Measurements from ENCODE around the gene TMEM14A. TPM values are rescaled to one million over a fixed set of nuclear protein-coding genes. Genes with fewer than 3 reads are reported as not detected.
A peak's percentile ranks its signal among the peaks of the same experiment; 100 is the strongest.

Gene TMEM14A, protein sequence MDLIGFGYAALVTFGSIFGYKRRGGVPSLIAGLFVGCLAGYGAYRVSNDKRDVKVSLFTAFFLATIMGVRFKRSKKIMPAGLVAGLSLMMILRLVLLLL
- 58.5 and 61.2 TPM in 2 replicates for total RNA-seq (2014; rRNA removed; shearing (Covaris generic))
- polyA plus RNA-seq (2015; cell fraction: cytosol; rRNA removed) = 38.8 and 44.0 TPM in 2 replicates
- polyA plus RNA-seq (2015; cell fraction: nucleus; rRNA removed) = 23.3 and 28.5 TPM in 2 replicates

DNA sequence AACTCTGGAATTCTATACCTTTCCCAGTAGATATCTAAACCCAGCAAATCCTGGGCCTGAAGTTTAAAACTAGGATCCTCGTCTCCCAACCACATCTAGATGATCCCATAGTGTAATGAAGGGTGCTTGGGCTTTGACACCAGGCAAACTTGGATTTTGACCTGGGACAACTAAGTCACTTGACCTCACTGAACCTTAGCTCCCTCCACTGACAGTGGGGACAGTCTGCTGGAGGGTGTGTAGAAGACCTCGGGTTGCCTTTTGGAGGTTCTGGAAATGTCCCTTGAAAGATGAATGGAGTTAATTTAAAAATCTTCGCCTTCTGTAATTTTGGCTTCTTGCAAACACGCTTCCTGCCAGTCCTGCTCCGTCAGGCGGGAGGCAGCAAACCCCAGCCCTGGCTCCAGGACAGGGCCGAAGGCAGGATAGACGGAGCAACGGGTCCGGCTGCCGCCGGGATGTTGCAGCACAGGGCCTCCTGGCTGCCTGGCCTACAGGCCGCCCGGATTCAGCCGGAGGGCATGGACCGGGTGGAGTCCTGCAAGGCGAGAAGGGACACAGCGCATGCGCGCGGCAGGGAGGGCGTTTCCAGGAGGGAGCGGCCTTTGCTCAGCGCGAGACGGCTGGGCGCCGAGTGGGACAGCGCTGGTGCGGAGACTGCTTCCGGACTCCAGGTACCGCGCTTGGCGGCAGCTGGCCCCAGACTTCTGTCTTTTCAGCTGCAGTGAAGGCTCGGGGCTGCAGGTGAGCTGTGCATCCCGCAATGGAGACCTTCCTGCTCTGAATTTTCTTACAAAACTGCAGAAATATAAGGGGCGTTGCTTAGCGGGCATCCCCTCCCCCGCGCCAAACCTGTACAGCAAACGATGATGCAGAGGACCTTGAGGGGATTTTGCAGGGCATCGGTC is at the start of gene TMEM14A:
TMEM14A (plus strand) TSS at position 612 of the 908 bp plus-strand sequence. CDS start 5,990 bp downstream, outside the sequence.
- DNase-seq (ENCODE audit: low read depth, low spot score) = peak; percentile 94
- in situ Hi-C loops (cut with HindIII; ENCODE audit: low pct_unique_long_range_greater_than_20kb, low sequenced_read_pairs) = loop anchor here (25.0 kb wide), 1 partner anchor 258 kb away; the partner anchor contains the start of gene EFHC1

DNA sequence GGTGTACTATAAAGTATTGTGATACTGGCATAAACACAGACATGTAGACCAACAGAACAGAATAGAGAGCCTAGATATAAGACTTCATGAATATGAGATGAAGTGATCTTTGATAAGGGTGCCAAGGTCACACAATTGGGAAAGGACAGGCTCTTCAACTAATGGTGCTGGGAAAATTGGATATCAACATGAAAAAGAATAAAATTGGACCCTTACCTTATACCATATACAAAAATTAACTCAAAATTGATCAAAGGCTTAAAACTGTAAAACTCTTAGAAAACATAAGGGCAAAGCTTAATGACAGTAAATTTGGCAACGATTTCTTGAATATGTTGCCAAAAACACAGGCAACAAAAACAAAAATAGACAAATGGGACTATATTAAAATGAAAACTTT is 49.3 kb upstream of the TMEM14A start:
- in situ Hi-C loops (cut with HindIII; ENCODE audit: low pct_unique_long_range_greater_than_20kb, low sequenced_read_pairs) = no loop called here
- no peak for DNase-seq (ENCODE audit: low read depth, low spot score)

DNA sequence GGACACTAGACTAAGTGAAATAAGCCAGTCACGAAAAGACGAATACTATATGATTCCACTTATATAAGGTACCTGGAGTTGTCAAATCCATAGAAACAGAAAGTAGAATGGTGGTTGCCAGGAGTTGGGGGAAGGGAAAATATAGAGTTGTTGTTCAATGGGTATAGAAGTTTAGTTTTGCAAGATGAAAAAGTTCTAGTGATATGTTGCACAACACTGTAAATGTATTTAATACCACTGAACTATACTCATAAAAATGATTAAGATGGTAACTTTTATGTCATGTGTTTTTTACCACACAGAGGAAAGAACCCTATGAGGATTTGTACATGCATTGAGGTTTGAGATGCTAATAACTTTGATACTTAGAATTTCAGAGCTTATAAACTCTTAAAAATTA is 48.1 kb upstream of the TMEM14A start:
- in situ Hi-C loops (cut with HindIII; ENCODE audit: low pct_unique_long_range_greater_than_20kb, low sequenced_read_pairs) = no loop called here
- DNase-seq (ENCODE audit: low read depth, low spot score) = no peak

DNA sequence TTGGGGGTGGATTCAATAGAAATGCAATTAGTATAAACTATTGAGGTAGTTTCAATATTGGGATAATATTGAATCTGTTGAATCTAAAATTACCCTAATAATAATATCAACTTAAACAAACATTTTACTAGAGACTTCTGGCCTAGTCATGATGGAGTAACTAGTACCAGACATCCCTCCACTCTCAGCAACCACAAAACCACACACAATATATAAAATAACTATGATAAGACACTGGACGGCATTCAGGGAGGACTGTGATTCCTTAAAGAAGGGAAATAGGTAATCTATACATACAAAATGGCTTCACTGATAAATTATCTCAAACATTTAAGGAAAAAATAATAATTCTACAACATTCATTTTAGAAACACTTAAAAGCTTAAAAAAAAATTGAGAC is 38.9 kb upstream of the TMEM14A start:
- in situ Hi-C loops (cut with HindIII; ENCODE audit: low pct_unique_long_range_greater_than_20kb, low sequenced_read_pairs) = no loop called here
- DNase-seq (ENCODE audit: low read depth, low spot score) = no peak

DNA sequence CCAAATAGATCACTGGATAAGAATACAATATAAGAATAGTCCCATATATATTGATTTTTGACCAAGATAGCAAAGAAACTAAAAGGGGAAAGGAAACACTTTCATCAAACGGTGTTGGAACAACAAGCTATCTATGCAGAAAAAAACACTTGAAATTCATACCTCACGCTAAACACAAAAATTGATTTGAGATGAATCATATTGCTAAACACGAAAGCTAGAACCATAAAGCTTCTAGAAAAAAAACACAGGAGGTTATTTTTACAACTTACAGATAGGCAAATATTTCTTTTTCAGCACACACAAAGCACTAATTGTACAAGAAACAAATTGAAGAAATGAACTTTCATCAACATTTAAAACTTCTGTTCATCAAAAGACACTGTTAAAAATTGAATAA is 36.7 kb upstream of the TMEM14A start:
- in situ Hi-C loops (cut with HindIII; ENCODE audit: low pct_unique_long_range_greater_than_20kb, low sequenced_read_pairs) = no loop called here
- peak; percentile 28 for DNase-seq (ENCODE audit: low read depth, low spot score)

DNA sequence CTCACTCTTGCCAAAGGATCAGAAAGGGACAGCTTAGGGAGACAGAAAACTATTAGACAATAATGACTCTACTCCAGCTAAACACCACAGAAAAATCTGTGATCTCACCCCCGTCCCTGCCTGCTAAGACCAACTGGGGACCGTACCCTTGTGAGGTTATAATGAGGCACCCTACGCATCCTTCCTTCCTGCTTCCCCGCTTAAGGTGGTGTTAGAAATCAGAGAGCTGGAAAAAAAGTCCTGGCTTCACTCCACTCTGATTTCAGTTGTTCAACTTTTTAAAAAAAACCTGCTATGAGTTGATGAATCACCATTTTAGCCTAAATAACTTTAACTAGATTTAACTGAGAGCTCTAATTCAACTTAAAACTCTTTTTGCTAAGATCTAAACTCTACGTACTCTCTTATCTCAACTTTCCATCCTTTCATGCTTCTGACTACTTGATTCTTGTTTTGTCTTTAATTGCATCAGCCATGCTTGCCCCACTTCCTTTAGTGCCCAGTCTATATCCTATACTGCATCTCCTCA is 35.8 kb upstream of the TMEM14A start:
- in situ Hi-C loops (cut with HindIII; ENCODE audit: low pct_unique_long_range_greater_than_20kb, low sequenced_read_pairs) = no loop called here
- DNase-seq (ENCODE audit: low read depth, low spot score) = no peak

DNA sequence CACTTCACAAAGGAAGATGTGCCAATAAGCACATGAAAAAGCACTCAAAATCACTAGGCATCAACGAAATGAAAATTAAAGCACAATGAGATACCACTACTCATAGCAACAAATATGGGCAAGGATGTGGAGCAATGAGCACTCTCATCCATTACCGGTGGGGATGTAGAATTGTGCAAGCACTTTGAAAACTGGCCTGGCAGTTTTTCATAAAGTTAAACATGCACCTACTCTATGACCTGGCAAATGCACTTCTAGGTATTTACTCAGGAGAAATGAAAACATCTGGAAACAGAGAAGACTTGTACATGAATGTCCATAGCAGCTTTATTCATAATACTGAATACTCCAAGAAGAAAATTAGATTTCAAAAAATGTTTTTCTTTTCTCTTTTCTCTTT is 34.1 kb upstream of the TMEM14A start:
- in situ Hi-C loops (cut with HindIII; ENCODE audit: low pct_unique_long_range_greater_than_20kb, low sequenced_read_pairs) = no loop called here

DNA sequence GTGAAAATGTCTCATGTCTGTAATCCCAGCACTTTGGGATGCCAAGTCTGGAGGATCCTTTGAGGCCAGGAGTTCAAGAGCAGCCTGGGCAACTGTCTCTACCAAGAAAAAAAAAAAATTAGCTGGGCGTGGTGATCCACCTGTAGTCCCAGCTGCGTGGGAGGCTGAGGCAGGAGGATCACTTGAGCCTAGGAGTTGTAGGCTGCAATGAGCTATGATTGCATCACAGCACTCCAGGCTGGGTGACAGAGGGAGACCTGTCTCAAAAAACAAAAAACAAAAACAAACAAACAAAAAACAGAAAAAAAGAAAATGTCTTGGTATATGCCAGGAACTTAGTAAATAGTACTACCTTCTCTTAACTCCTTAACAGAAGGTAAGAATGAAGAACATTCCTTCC is 31.4 kb upstream of the TMEM14A start:
- in situ Hi-C loops (cut with HindIII; ENCODE audit: low pct_unique_long_range_greater_than_20kb, low sequenced_read_pairs) = no loop called here
- no peak for DNase-seq (ENCODE audit: low read depth, low spot score)

More for the DNA sequence above, 34.1 kb upstream of the TMEM14A start:
- no peak for DNase-seq (ENCODE audit: low read depth, low spot score)

DNA sequence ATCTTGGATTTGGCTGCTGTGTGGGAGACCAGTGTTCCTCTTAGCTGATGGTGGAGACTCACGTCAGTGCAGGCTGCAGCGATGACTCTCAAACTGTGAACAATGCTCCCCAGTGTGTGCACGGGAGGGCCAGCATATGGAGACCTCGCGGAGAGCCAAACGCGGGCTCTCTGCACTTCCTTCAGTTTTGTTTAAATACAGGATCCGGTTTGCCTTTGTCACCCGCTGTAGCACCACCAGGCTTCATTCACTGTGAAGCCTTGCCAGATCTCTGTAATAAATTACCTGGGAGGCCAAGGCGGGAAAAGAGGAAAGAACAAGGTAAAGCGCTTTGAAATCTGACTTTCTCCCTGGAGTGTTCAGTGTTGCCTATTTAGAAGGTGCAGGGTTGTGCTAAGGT is 30.7 kb upstream of the TMEM14A start:
- peak; percentile 91 for DNase-seq (ENCODE audit: low read depth, low spot score)
- in situ Hi-C loops (cut with HindIII; ENCODE audit: low pct_unique_long_range_greater_than_20kb, low sequenced_read_pairs) = no loop called here

DNA sequence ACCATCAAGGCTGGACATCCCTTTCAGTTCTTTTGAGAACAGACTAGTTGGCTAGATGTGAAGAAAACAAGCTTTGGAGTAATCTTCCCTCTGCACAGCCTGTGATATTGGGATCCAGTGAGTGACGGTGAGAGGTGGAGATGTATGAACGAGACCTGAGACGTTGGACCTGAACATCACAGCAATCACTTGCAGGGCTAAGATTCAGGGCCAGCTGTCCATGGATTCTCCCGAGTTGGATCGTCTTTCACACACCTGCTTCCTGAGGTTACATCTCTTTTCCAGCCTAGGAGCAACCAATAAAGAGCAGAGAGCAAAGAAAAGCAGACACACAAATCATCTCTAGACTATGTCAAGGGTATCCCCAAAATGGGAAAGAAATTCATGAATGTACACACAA is 30.0 kb upstream of the TMEM14A start:
- in situ Hi-C loops (cut with HindIII; ENCODE audit: low pct_unique_long_range_greater_than_20kb, low sequenced_read_pairs) = no loop called here

DNA sequence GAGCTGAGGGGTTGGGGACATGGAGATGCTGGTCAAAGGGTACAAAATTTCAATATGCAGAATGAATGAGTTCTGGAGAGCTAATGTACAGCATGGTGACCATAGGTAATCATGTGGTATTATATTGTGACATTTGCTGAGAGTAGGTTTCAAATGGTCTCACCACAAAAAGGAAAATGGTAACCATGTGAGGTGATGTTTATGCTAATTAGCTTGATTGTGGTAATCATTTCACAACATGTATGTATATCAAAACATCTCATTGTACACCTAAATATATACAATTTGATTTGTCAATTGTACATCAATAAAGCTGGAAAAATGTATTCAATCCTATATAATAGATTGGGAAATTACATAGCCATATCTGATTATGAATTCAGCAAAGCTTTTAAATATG is 29.5 kb upstream of the TMEM14A start:
- in situ Hi-C loops (cut with HindIII; ENCODE audit: low pct_unique_long_range_greater_than_20kb, low sequenced_read_pairs) = no loop called here
- no peak for DNase-seq (ENCODE audit: low read depth, low spot score)

More for the DNA sequence above, 30.0 kb upstream of the TMEM14A start:
- no peak for DNase-seq (ENCODE audit: low read depth, low spot score)

DNA sequence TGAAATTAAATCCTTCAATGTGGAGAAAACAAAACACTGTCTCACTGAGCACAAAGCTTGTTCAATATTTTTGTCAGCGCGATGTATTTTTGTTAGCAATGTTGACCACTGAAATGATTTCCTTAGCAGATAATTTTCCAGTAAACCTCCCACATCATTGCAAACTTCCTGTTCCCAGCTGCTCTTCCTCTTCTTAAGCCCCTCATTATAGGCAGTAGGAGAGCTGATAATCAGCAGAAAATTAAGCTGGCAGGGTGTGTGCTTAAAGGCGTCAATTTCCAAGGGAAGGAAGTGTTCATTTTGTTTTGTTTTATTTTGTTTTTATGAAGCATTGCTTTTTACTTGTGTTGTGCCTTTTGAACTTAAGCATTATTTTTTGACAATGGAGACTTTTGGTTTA is 29.1 kb upstream of the TMEM14A start:
- no peak for DNase-seq (ENCODE audit: low read depth, low spot score)
- in situ Hi-C loops (cut with HindIII; ENCODE audit: low pct_unique_long_range_greater_than_20kb, low sequenced_read_pairs) = no loop called here

DNA sequence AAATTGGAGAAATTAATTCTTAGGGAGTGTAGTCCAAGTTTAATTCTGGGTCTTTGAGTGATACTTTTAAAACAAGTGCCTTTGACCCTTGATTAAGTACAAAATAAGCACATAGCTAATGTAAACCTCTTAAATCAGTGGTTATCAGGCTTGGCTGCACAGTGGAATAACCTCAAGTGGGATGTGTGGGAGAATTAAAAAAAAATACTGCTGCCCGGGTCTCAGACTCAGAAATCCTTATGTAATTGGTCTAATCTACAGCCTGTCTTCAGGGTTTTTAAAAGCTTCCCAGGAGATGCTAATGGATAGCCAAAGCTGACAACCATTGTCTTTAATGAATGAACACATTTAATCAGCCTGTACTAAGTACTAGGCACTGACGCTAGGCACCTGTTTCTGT is 28.5 kb upstream of the TMEM14A start:
- no peak for DNase-seq (ENCODE audit: low read depth, low spot score)
- in situ Hi-C loops (cut with HindIII; ENCODE audit: low pct_unique_long_range_greater_than_20kb, low sequenced_read_pairs) = no loop called here

DNA sequence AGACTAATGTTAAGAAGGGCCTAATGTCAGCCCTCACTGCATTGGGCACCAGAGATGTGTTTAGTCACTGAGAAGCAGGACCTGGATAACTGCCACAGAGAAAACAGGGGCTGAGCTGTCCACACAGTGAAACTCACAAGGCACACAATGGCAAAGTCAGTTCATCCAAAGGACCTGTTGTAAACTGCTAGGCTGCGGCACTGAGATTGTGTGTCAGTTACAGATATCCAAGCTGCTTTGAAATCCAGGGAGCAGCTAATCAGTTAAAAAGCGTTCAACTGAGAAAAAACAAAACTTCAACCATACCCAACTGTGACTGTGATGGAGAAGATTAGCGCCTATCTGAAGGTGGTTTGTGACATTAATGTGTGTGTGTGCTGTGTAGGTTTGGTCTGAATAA is 27.8 kb upstream of the TMEM14A start:
- no peak for DNase-seq (ENCODE audit: low read depth, low spot score)
- in situ Hi-C loops (cut with HindIII; ENCODE audit: low pct_unique_long_range_greater_than_20kb, low sequenced_read_pairs) = no loop called here

DNA sequence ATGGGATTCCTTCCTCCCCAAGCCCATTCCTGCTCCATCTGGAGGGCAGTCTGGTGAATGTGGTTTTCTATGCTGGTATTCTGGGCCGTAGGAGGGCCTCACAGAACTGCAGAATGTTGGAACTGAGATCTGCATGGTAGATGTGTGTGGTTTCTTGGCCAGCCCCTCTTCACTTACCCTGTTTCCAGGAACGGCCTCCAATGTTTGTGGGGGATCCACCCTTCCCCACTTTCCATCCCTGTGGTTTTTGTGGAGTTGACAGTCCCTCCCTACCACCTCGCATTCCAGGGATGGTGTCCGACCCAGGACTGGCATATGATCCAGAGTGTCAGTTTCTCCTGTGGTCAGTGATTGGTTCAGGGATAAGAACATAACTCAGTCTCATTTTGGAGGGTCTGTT is 26.7 kb upstream of the TMEM14A start:
- in situ Hi-C loops (cut with HindIII; ENCODE audit: low pct_unique_long_range_greater_than_20kb, low sequenced_read_pairs) = no loop called here
- no peak for DNase-seq (ENCODE audit: low read depth, low spot score)

DNA sequence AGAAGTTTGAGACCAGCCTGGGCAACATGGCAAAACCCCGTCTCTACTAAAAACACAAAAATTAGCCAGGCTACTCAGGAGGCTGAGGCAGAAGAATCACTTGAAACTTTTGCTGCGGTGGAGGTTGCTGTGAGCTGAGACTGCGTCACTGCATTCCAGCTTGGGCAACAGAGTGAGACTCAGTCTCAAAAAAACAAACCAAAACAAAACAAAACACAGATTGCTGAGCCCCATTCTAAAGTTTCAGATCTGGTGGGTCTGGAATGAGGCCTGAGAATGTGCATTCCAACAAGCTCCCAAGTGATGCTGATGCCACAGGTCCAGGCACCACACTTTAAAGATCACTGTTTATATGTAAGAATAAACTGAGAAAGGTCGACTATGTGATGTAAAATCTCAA is 24.9 kb upstream of the TMEM14A start:
- in situ Hi-C loops (cut with HindIII; ENCODE audit: low pct_unique_long_range_greater_than_20kb, low sequenced_read_pairs) = no loop called here
- DNase-seq (ENCODE audit: low read depth, low spot score) = no peak

DNA sequence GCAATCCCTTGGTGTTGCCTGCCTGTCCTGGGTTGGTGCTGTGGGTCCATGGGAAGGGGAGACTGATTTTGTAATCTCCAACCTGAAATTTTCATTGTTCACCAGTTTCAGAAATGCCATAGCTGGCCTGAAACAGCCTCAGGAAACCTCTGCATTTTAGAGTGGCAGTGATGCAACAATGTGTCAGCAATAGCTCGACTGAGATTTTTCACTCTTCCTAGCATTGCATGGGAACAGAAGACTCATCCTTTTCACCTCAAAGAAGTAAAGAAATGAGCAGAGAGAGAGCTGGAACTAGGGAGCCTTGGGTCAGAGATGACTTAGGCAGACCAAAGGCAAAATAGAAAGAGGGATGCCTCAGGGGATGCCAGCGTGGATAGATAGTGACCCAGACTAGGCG is 23.7 kb upstream of the TMEM14A start:
- DNase-seq (ENCODE audit: low read depth, low spot score) = no peak
- in situ Hi-C loops (cut with HindIII; ENCODE audit: low pct_unique_long_range_greater_than_20kb, low sequenced_read_pairs) = no loop called here

DNA sequence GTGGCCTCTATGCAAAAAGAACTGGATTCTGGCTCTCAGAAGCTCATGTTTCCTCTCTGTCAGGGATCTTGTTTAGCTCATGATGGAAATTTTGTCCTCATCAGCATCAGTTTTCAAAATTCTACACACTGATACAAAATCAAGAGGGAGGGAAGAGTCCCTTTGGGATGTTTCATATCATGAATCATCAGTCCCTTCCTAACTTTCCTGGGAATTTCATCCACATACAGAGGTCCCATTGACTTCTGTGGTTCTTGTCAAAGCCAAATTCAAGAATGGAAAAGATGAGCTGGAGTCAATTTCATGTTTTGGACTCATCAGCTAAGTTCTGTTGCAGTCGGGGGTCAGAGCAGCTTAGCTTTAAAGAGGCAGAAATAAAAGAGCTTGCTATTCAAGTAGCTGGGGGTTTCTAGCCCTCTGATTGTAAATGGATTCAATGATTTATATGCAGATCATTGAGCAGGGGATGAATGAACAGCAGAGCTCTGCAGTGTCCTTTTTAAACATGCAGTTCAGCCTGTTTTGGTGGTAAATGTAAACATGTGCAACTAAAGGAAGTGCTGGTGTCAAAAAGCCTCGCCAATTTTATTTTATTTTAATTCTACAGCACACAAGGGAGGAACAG is 21.3 kb upstream of the TMEM14A start:
- peak; percentile 73 for DNase-seq (ENCODE audit: low read depth, low spot score)
- in situ Hi-C loops (cut with HindIII; ENCODE audit: low pct_unique_long_range_greater_than_20kb, low sequenced_read_pairs) = loop anchor here (25.0 kb wide), 1 partner anchor 237 kb away; the partner anchor contains the start of gene EFHC1
